ENCODE data around the gene HLA-DRB5.
"Not testable (repeated sequence)": the region's sequence is repeated elsewhere in the genome, so short reads cannot be mapped to it uniquely, and the experiment has no call there.

HLA-DRB5 gene

GRCh38 chr6:32472781-32473375, 57.2 kb downstream of the HLA-DRB5 start:
- no peak for DNase-seq (ENCODE audit: low spot score in 2 of 2)
- Mint-ChIP-seq H3K36me3 (no peaks in the 10 kb centered on the region), H3K9me3 (no peaks in the 10 kb centered on the region), H3K27ac (no peak overlapping the region), H3K4me3 (no peak overlapping the region), H3K4me1 (peaks cover 5% of the 10 kb centered on the region)
- ATAC-seq, result no peak

- H3K36me3 Mint-ChIP-seq; H3K27ac Mint-ChIP-seq; H3K4me3 Mint-ChIP-seq; ATAC-seq; DNase-seq (ENCODE audit: low spot score in 2 of 2); H3K4me1 Mint-ChIP-seq: not testable (repeated sequence)
- peaks cover 11% of the 10 kb centered on the region for H3K9me3 Mint-ChIP-seq
Observed at GRCh38 chr6:32467743-32468503, 62.2 kb downstream of the HLA-DRB5 start.

Measured in stimulated activated effector memory CD8-positive, alpha-beta T cell treated with anti-CD3 and anti-CD28 coated beads, Interleukin-12 subunit alpha, Interleukin-12 subunit beta, amount 100 ng/mL, for 72 hours (primary cell).